22Rv1 (cell line): Measurements from ENCODE around the gene GPATCH1.

Source experiments
- ZFX ChIP-seq: fragments of 450-650 bp; IDR thresholded peaks from 2 replicates; pipeline ENCODE4 v1.6.1; 2017; ENCODE audit warnings: antibody characterized with exemption, borderline replicate concordance
- TF ChIP-seq, protein P1 (sequence below): fragments of 450-650 bp; IDR thresholded peaks from 2 replicates; pipeline ENCODE4 v1.5.1; 2017; ENCODE audit warnings: mild to moderate bottlenecking

DNA sequence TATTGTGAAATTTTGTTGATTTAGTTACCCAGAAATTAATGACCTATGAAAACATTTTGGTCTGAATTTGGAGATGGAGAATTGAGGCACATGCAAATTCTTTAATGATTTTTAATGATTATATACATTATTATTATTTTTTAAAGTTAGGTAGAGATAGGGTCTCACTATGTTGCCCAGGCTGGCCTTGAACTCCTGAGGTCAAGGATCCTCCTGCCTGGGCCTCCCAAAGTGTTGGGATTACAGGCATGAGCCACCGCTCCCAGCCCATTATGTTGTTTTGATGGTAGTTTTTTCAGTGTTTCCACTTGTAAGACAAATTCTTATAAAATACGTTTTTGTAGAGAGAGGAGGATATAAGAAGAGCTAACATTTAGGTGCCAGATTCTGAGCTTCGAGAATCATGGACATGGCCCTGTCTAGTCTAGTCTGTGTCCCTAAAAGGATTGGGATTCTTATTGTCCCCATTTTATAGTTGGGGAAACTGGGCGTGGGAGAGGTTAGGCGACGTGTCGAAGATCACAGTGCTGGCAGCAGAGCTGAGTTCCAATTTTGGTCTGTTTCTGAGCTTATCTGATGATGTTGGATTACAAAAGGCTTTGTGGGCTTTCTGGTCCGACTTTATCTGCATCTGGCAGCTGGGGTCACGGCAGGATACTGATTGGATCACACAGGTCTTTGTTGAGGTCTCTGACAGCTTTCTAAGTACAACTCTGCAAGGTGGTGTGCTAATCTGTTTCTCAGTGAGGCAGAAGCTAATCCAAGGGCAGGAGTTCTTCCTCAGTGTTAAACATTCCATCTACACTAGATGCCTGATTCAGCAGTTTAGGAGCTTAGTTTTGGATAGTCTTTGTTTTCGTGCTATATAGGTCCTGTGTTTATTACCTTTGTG is 43.5 kb downstream of the GPATCH1 start:
- TF ChIP-seq, protein P1, sequence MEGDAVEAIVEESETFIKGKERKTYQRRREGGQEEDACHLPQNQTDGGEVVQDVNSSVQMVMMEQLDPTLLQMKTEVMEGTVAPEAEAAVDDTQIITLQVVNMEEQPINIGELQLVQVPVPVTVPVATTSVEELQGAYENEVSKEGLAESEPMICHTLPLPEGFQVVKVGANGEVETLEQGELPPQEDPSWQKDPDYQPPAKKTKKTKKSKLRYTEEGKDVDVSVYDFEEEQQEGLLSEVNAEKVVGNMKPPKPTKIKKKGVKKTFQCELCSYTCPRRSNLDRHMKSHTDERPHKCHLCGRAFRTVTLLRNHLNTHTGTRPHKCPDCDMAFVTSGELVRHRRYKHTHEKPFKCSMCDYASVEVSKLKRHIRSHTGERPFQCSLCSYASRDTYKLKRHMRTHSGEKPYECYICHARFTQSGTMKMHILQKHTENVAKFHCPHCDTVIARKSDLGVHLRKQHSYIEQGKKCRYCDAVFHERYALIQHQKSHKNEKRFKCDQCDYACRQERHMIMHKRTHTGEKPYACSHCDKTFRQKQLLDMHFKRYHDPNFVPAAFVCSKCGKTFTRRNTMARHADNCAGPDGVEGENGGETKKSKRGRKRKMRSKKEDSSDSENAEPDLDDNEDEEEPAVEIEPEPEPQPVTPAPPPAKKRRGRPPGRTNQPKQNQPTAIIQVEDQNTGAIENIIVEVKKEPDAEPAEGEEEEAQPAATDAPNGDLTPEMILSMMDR: no peak
- TF ChIP-seq ZFX: no peak
